HG03280 (cell line): ENCODE results near the gene KRTAP4-4.

ENCODE experiments used
- ATAC-seq: cut with Tn5 transposase; IDR thresholded peaks from one replicate; pipeline ENCODE4 v1.9.1; 2021; ENCODE audit warnings: mild to moderate bottlenecking, moderate library complexity; ENCODE audit not compliant: unreplicated experiment

KRTAP4-4 gene

DNA sequence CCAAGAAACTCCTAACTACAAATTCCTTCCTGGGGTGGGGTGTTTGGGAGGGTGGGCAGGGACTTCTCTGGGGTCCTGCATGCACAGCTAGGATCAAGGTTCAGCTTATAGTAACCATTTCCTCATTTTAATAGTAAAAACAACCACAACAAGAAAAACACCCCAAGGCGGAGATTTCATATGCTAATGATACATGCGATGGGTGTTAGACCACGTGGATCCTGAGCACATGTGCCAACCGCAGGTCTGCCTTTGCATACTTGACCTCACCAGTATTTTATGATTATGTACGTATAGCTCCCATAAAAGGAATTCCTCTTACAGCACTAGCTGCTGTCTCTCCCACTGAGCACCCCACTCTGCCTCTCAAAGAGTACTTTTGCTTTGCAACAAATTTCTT, 44.3 kb downstream of the KRTAP4-4 start:
- no peak for ATAC-seq

DNA sequence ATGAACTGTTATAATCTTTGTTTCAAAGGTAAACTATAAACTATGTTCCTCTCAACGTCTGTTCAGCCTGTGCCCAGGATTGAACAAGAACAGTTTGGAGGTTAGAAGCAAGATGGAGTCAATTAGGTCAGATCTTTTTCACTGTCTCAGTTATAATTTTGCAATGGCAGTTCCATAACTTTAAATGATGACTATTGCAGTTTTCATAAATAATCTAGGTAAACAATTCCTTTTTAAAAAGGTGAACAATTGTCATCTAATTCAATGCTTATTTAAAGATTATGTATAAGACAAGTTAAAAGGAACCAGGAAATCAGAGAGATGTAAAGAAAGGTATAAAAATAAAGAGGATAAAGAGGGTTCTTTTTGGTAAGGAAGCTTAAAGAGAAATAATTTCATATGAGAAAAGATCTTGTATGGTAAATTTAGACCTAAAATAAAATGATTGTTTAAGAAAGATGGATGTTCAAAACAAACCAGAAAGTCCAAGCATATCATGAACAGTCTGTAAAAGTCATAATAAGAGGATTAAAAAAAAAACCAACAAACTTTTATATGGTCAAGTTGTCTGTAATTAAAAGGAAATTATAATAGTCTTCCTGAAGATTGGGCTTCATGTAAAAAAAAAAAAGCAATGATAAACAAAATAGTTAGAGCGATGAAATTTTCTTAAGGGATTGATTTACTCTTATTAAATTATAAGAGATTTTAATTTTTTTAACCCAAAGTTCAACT, 49.2 kb downstream of the KRTAP4-4 start:
- ATAC-seq = no peak
